HG02852 (cell line): Measurements from ENCODE around the gene ROS1.
"Not testable (repeated sequence)": the region's sequence is repeated elsewhere in the genome, so short reads cannot be mapped to it uniquely, and the experiment has no call there.

ENCODE experiments used
- ATAC-seq: cut with Tn5 transposase; IDR thresholded peaks from one replicate; pipeline ENCODE4 v1.9.1; 2021; ENCODE audit warnings: mild to moderate bottlenecking, moderate library complexity; ENCODE audit not compliant: unreplicated experiment

ROS1 gene

GRCh38 chr6:117384659-117385058 is 41.1 kb downstream of the ROS1 start:
- no peak for ATAC-seq

GRCh38 chr6:117381749-117382148 is 44.0 kb downstream of the ROS1 start:
- peak; percentile 67 for ATAC-seq

- no peak for ATAC-seq
Measured at GRCh38 chr6:117380298-117380697, 45.4 kb downstream of the ROS1 start.

- ATAC-seq, result no peak
Measured at GRCh38 chr6:117375446-117375845, 50.3 kb downstream of the ROS1 start.

GRCh38 chr6:117373211-117373813 is 52.4 kb downstream of the ROS1 start:
- ATAC-seq, result no peak

GRCh38 chr6:117372289-117372688 is 53.5 kb downstream of the ROS1 start:
- ATAC-seq, result not testable (repeated sequence)

GRCh38 chr6:117371492-117371891 is 54.2 kb downstream of the ROS1 start:
- ATAC-seq, result no peak

- no peak for ATAC-seq
Measured at GRCh38 chr6:117359581-117359980, 66.2 kb downstream of the ROS1 start.

GRCh38 chr6:117354671-117355070 is 71.1 kb downstream of the ROS1 start:
- no peak for ATAC-seq

GRCh38 chr6:117352466-117353081 is 73.2 kb downstream of the ROS1 start:
- peak; percentile 73 for ATAC-seq

- no peak for ATAC-seq
Measured at GRCh38 chr6:117351521-117351920, 74.2 kb downstream of the ROS1 start.

- no peak for ATAC-seq
Measured at GRCh38 chr6:117346142-117346930, 79.4 kb downstream of the ROS1 start.

- ATAC-seq, result no peak
Measured at GRCh38 chr6:117345292-117345610, 80.5 kb downstream of the ROS1 start.

- no peak for ATAC-seq
Measured at GRCh38 chr6:117344444-117345291, 81.1 kb downstream of the ROS1 start.

GRCh38 chr6:117338567-117338966 is 87.2 kb downstream of the ROS1 start:
- ATAC-seq, result no peak

- ATAC-seq, result no peak
Measured at GRCh38 chr6:117329926-117330325, 95.8 kb downstream of the ROS1 start.

GRCh38 chr6:117328500-117328899 is 97.2 kb downstream of the ROS1 start:
- ATAC-seq, result no peak

- no peak for ATAC-seq
Measured at GRCh38 chr6:117328005-117328389, 97.7 kb downstream of the ROS1 start.

- ATAC-seq, result no peak
Measured at GRCh38 chr6:117327149-117328004, 98.4 kb downstream of the ROS1 start.

GRCh38 chr6:117326396-117326795 is 99.3 kb downstream of the ROS1 start:
- no peak for ATAC-seq
